ENCODE data around the gene TMEM221. TPM values are rescaled to one million over a fixed set of nuclear protein-coding genes. Genes with fewer than 3 reads are reported as not detected.
A peak's percentile ranks its signal among the peaks of the same experiment; 100 is the strongest.

The TMEM221 gene
- total and polyA plus RNA-seq, 9 of the 15 experiments (the other 6 are each of a cell fraction or from before 2014, with no cell fraction given): 0.06 to 0.35 TPM; not detected in 7

DNA sequence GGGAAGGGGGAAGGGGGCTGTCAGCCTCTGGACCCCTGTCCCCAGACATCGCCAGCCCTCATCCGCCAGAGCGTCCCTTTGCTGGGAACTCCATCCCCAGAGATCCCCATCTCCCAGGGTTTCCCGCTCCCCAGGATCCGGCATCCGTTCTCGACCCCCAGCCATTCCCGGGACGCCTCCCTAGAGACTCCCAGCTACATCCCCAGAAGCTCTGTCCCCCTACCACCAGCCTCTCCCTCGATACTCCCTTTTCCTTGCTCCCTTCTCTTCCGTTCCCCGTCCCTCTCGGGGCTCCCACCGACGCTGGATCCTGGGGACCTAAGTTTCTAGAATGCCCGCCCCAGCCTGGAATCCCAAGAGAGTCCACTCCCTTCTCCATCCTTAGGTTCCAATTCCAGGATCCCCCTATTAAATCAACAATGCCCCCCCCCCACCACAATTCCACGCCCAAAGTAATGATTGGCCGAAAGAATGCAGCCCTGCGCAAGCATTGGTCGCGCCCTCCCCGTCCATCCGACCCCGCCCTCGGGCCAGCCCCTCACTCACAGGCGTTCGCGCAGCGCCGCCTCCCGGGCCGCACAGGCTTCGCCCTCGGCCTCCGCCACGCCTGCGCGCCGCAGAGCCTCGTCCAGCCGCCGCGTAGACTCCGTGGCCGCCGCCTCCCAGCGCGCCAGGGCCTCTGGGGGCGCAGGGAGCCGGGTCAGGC, 57.6 kb downstream of the TMEM221 start (continued):
- TF ChIP-seq, protein P1, sequence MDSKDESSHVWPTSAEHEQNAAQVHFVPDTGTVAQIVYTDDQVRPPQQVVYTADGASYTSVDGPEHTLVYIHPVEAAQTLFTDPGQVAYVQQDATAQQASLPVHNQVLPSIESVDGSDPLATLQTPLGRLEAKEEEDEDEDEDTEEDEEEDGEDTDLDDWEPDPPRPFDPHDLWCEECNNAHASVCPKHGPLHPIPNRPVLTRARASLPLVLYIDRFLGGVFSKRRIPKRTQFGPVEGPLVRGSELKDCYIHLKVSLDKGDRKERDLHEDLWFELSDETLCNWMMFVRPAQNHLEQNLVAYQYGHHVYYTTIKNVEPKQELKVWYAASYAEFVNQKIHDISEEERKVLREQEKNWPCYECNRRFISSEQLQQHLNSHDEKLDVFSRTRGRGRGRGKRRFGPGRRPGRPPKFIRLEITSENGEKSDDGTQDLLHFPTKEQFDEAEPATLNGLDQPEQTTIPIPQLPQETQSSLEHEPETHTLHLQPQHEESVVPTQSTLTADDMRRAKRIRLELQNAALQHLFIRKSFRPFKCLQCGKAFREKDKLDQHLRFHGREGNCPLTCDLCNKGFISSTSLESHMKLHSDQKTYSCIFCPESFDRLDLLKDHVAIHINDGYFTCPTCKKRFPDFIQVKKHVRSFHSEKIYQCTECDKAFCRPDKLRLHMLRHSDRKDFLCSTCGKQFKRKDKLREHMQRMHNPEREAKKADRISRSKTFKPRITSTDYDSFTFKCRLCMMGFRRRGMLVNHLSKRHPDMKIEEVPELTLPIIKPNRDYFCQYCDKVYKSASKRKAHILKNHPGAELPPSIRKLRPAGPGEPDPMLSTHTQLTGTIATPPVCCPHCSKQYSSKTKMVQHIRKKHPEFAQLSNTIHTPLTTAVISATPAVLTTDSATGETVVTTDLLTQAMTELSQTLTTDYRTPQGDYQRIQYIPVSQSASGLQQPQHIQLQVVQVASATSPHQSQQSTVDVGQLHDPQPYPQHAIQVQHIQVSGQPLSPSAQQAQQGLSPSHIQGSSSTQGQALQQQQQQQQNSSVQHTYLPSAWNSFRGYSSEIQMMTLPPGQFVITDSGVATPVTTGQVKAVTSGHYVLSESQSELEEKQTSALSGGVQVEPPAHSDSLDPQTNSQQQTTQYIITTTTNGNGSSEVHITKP (IDR thresholded peaks at IDR 0.05; ENCODE audit: partially characterized antibody): peak; percentile 77
- TF ChIP-seq KLF1 (tag; IDR thresholded peaks at IDR 0.05): peak; percentile 34; the same call in 1 of the 2 replicates
- TF ChIP-seq, protein P2, sequence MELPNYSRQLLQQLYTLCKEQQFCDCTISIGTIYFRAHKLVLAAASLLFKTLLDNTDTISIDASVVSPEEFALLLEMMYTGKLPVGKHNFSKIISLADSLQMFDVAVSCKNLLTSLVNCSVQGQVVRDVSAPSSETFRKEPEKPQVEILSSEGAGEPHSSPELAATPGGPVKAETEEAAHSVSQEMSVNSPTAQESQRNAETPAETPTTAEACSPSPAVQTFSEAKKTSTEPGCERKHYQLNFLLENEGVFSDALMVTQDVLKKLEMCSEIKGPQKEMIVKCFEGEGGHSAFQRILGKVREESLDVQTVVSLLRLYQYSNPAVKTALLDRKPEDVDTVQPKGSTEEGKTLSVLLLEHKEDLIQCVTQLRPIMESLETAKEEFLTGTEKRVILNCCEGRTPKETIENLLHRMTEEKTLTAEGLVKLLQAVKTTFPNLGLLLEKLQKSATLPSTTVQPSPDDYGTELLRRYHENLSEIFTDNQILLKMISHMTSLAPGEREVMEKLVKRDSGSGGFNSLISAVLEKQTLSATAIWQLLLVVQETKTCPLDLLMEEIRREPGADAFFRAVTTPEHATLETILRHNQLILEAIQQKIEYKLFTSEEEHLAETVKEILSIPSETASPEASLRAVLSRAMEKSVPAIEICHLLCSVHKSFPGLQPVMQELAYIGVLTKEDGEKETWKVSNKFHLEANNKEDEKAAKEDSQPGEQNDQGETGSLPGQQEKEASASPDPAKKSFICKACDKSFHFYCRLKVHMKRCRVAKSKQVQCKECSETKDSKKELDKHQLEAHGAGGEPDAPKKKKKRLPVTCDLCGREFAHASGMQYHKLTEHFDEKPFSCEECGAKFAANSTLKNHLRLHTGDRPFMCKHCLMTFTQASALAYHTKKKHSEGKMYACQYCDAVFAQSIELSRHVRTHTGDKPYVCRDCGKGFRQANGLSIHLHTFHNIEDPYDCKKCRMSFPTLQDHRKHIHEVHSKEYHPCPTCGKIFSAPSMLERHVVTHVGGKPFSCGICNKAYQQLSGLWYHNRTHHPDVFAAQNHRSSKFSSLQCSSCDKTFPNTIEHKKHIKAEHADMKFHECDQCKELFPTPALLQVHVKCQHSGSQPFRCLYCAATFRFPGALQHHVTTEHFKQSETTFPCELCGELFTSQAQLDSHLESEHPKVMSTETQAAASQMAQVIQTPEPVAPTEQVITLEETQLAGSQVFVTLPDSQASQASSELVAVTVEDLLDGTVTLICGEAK (IDR thresholded peaks at IDR 0.05): 0 out of 2 replicates have a peak, but pooled peaks have one; percentile 24
- TF ChIP-seq, protein P2 (CRISPR knock-in tag; IDR thresholded peaks at IDR 0.05): no peak
- TF ChIP-seq YY1 (IDR thresholded peaks at IDR 0.05; ENCODE audit: borderline replicate concordance in 1 of 3, control insufficient read depth in 1 of 3, extremely low read depth in 1 of 3, insufficient read depth in 3 of 3, insufficient read length in 1 of 3, insufficient replicate concordance in 2 of 3, low read depth in 1 of 3, low read length in 2 of 3): peak in 2 of 3 experiments; percentile 21 to 74
- TF ChIP-seq FOSL1 (tag; conservative IDR thresholded peaks at IDR 0.05): no peak
- 0 out of 2 replicates have a peak, but pooled peaks have one; percentile 18 for TF ChIP-seq SUPT5H (IDR thresholded peaks at IDR 0.05)
- no peak for TF ChIP-seq ZBTB1 (CRISPR knock-in tag; IDR thresholded peaks at IDR 0.05; ENCODE audit: borderline replicate concordance, low read depth)
- TF ChIP-seq JUNB (CRISPR knock-in tag; conservative IDR thresholded peaks at IDR 0.05): no peak
- TF ChIP-seq FOXK1 (CRISPR knock-in tag; IDR thresholded peaks at IDR 0.05; ENCODE audit: borderline replicate concordance): no peak
- peak; percentile 82 for TF ChIP-seq CTBP1 (IDR thresholded peaks at IDR 0.05; ENCODE audit: borderline replicate concordance)
- TF ChIP-seq SIN3A (IDR thresholded peaks at IDR 0.05; ENCODE audit: borderline replicate concordance in 2 of 2, control insufficient read depth in 1 of 2, low read depth in 2 of 2, low read length in 2 of 2): 0 out of 4 replicates have a peak, but pooled peaks have one; percentile 14 to 37
- peak; percentile 33; the same call in 1 of the 2 replicates for TF ChIP-seq PHF8 (IDR thresholded peaks at IDR 0.05; ENCODE audit: borderline replicate concordance, low read length)

All from K562 (cell line).